SIG-M5 (cell line): ENCODE measurements around the gene LFNG.

Source experiments
- DNase-seq: peaks from one replicate; lab custom pipeline; 2025; lab: John Stamatoyannopoulos, UW

Gene LFNG, protein sequence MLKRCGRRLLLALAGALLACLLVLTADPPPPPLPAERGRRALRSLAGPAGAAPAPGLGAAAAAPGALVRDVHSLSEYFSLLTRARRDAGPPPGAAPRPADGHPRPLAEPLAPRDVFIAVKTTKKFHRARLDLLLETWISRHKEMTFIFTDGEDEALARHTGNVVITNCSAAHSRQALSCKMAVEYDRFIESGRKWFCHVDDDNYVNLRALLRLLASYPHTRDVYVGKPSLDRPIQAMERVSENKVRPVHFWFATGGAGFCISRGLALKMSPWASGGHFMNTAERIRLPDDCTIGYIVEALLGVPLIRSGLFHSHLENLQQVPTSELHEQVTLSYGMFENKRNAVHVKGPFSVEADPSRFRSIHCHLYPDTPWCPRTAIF

DNA sequence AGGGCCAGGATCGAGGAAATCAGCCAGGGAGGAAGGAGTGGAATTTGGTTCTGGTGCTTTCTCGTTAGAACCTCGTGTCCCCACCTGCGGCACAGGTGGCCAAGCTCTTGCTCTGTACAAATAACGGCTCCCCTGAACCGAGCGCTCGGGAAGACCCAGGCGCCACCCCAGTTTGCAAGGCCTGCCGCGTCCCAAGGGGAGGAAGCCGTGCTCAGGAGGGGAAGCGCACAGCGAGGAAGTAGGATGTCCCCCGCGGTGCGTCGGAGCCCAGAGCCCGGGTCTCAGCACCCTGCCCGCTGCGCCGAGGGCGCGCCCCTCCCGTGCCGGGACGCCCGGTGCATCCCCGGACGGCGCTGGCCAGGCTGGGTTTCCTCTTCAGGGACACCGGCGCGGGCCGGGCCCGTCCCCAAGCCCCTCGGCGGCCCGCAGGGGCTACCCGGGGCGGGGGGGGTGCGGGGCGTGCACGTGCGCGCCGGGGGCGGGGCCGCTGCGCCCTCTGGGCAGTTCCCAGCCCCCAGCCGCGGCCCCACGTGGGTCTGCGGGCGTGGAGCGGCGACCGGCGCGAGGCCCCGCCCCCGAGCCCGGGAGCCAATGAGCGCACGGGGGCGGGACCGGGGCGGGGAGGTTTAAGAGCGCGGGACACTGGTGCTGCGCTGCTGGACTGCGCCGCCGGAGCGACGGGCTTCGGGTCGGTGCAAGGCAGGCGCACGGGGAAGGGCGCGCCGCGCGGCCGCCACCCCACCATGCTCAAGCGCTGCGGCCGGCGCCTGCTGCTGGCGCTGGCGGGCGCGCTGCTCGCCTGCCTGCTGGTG lies at the start of gene LFNG:
Gene LFNG (plus strand): TSS at position 656 of the 812 bp plus-strand sequence. CDS start 88 bp downstream, at position 744.
- DNase-seq, result no peak

DNA sequence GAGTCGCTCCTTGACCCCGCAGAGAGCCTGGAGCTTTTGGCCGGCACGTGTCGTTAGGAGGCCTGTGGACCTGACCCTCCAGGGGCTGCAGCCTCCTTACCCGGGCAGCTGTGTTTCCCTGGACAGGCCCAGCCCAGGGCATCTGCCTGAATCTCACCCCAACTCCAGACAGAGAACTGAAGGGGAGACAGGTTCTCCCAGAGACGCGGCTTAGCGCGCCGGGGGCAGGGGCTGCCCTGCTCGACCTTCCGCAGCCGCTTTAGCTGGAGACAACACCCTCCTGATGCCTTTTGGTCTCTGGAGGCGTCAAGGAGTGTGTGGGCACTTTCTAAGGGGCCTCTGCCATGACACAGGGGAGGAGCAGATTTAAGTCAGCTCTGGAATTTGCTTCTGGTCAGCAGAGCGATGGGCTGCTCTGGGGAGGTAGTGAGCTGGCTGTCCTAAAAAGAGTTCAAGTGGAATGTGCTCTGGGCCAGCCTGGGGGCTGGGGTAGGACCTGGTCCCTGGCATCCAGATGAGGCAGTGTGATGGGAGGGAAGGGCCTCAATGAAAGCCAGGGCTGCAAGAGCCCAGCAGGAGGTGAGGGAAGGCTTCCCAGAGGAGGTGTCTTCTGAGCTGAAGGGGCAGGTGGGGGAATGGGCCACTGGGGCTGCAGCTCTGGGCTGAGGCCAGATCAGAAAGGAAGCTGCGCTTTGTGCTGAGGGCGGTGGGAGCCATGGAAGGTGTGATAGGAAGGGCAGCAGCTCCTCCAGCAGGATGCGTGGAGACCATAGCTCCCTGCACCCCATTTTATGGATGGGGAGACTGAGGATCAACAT lies 49.2 kb upstream of the LFNG start:
- DNase-seq, result no peak

DNA sequence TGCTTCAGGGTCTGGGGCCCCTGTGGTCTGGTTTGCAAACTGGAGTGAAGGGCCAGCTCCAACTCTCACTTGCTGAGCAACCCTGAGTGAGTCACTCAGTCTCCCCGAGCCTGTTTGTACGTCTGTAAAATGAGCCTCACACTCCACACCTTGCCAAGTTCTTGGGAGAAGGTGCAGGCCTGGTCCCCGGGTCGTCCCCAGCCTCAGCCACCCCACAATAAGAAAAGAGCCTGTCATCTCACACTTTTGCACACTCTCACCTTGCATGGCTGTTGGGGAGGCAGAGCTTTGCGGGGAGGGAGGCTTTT lies 48.6 kb upstream of the LFNG start:
- no peak for DNase-seq

DNA sequence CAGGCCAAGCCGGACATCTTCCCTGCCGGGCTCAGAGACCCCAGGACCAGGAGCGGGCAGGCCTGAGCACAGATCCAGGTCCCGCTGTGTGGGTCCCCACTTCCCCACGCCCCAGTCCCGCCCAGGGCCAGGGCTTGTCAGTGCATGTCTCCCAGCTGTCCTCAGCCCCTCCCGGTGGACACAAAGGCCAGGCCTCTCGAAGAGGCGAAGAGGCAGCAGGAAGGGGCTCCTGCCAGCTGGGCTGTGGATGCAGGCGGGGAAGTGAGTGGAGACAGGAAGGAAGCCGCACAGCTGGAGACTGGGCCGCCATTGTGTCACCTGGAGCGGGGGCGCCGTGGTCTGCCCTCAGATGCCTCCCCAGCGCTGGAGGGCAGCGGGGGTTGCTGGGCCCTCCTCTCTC lies 48.2 kb upstream of the LFNG start:
- no peak for DNase-seq

DNA sequence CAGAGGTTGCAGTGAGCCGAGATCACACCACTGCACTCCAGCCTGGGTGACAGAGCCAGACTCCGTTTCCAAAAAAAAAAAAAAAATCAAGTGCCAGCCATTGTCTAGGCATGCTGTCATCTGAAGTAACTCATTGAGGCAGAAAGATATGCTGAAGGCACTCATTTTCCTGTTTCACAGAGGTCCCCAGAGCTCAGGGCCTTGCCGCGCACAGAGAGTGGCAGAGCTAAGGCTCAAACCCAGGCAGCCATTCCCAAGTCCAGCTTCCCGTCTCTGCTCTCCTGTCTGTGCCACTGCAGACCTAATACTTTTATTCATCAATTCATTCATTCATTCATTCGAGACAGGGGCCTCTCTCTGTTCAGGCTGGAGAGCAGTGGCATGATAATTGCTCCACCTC lies 46.8 kb upstream of the LFNG start:
- DNase-seq, result no peak

DNA sequence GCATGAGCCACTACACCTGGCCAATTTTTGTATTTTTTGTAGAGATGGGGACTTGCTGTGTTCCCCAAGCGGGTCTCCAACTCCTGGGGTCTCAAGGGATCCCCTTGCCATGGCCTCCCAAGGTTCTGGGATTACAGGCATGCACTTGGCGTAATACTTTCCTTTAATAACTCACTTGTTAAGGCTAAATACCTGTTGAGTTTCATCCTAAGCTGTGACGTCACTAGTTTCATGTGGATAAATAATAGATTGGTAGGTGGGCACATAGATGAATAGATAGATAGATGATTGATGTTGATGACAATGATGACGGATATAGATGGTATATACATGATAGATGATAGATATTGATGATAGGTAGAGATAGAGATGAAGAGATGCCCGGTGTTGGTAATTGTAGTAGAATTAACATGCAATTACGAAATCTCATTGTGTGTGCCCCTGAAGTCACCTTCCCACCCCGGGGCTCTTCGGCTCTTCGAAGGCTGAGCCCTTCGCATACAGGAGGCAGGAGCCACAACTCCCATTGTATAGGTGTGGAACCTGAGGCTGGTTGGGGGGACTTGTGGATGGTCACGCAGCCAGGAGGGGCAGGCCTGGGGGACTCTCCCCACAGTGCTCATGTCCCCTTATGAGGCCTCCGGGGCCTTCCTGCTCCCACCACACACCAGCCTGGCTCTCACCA lies 45.9 kb upstream of the LFNG start:
- DNase-seq, result no peak

DNA sequence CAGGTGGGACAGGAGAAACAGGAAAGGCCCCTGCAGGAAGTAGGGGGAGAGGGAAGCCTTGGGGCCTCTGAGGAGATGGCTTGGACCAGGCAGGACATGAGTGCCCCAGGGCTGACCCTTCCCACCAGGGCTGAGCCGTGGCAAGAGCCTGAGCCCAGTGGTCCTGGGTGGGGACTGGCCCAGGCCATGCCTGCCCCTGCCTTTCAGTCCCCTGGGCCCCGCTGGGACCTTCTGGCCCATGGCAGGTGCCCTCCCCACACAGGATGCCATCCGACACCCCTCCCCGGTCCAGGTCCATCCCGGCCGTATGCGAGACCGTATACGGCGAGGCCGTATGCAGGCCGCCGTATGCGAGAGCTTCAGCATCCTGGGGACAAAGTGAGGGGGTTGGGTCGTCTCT lies 45.4 kb upstream of the LFNG start:
- DNase-seq, result no peak

DNA sequence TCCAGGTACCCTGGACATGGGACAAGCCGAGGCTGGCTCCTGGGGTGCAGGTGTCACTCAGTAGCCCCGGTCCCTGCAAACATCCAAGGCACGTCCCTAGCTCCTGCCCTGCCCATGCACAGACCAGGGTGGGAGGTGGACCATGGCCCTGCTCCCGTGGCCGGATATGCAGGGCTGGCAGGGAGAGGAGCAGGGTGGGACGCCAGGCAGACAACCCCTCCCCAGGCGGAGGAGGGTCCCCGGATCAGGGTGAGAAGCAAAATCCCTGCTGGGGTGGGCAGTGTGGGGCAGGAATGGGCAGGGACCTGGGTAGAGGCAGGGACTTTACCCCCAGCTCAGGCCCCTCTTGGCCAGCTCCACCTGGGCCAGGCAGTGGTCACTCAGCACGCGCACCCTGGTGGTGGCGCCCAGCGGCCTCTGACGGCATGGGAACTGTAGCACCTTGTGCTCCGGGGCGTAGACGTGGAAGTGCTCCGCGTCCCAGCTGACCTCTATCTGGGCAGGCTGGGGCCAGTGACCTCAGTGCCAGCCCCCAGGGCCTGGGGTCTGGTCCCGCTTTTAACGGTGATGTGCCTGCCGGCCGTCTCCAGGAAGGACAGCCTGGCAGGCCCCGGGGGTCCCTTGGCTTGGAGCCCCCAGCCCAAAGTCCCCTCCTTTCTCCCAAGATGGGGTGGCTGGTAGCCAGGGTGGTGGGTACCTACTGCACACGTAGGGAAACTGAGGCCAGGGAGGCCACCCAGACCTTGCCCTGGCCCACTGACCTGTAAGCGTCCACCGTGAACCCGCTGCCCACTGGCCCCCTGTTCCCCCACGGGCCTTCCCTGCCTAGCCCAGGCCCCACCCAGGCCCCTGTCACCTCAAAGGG lies 44.5 kb upstream of the LFNG start:
- DNase-seq, result no peak

DNA sequence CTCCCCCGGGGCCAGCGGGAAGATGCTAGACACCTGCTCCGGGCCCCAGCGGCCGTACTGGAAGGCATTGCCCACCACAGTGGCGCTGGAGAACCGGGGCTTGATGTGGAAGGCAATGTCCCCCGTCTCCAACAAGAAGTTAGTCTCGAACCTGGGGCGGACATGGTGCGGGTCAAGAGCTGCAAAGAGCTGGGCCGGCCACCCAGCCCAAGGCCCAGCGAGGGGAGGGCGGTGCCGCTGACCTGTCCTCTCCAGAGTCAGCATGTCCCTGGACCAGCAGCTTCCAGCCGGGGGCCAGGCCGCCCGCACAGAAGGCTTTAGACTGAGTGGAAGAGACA lies 43.9 kb upstream of the LFNG start:
- no peak for DNase-seq

DNA sequence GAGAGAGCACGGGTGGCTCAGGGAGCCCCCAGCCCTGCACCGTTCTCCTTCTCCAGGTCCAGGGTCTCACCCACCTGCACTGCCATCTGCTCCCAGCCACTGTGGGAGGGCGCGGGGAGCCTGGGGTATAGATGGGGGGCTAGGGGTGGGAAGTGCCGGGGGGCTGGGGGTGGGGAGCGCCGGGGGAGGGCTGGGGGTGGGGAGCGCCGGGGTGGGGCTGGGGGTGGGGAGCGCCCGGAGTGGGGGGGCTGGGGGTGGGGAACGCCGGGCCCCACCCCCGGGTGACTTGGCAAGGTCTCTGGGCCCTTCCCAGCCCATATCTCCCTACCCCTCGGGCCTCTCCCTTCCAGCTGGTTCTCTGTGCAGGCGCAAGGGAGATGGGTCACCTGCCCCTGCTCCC lies 43.3 kb upstream of the LFNG start, which contains the start of gene GRIFIN:
Gene GRIFIN (minus strand): TSS at position 101 of the 400 bp plus-strand sequence. CDS start 15 bp downstream, at position 86.
- no peak for DNase-seq

DNA sequence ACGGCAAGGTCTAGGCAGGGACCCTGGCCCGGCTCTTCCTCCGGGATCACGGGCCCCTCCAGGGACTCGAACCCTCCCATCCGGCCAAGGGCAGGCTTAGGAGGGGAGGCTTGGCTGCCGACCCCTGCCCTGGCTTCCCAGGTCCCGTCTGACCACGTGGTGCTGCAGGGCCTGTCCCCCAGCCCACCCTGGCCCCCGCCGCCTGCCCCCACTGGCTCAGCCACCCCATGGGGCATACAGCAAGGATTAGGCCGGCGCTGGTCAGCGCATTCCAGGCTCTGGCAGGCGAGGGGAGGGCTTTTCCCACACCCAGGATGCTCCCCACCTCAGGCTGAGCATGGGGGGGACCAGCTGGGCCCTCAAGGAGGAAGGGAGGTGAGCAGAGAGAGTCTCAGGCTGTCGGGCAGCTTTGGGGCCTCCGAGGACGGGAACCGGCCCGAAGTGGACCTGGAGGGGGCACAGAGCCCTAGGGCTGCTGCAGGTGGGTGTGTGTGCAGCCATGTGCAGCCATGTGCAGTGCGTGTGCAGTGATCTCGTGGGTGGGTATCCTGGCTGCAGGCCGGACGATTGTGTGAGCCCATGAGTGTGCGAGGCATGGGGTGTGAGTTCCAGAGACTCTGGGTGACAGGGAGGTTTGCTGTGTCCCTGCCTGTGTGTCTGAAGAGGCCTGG lies 42.7 kb upstream of the LFNG start:
- DNase-seq, result no peak

DNA sequence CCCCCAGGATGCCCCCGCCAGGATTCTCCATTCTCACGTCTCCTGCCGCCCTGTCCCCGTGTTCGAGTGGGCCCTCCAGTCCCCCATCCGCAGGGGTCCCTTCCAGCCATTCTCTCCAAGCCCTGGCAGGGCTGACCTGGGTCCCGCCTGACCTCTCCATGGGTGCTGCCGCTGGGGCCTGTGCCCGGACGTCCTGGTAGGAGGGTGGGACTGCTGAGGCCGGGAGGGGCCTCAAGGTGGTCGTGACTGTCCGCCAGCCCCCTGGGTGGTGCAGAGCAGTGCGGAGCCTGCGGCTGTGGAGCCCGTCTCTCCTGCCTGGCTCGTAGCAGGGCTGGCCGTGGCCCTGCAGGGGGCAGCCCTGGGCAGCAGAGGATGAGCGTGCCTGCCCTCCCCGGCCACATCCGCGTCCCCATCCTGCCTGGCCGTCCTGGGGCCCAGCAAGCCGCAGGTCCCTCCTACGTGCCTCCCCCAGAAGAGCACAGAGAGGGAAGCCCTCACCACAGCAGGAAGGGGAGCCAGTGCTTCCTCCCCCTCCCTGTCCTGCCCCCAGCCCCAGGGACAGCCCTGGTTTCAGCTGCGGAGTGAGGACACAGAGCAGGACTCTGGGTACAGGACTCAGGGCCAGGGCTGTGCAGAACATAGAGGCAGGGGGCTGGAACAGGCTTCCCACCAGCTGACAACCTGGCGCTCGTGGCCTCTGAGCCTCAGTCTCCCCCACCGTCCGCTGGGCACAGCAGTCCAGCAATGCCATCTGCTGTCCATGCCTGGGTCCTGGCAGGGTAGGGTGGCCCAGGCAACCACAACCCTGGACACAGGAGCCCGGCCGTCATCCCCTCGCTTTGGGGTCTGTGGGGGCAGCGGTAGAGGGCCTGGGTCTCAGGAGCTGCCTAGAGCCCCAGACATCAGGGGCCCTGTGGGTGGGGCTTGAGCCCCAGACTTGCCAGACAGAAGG lies 41.9 kb upstream of the LFNG start:
- no peak for DNase-seq

DNA sequence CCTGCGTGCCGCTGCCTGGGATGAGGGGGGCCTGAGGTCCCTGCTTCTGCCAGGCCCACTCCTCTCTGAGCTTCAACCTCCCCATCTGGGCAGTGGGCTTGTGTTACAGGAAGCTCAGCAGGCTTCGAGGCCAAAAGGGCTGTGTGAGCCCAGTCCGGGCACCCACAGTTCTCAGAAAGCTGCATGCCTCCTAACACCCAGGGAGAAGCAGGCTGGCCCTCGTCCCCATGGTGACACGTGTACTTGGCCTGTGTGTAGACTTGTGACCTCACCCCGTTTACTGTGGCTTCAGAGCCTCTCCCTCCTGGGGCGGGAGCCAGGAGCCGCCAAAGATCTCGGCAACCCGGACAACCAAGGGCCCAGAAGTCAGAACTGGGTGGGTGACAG lies 41.2 kb upstream of the LFNG start:
- DNase-seq, result no peak

DNA sequence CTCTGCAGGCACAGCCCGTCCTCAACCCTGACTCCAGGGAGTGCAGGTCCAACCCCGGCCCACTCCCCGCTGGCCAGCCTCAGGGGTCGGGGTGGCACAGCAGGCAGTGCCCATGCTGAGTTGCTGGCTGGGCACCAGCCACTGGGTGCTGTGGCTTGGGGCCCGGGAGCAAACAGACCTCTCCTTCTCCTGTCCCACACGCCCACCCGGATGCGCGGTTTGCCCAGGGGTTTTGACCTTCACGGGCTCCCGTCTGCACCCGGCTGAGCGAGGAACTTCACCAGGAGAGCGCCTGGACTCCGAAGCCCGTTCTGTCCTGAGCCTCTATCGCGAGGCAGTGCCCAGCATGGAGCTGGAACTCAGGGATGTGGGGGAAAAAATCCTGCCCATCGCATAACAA lies 40.8 kb upstream of the LFNG start:
- no peak for DNase-seq

DNA sequence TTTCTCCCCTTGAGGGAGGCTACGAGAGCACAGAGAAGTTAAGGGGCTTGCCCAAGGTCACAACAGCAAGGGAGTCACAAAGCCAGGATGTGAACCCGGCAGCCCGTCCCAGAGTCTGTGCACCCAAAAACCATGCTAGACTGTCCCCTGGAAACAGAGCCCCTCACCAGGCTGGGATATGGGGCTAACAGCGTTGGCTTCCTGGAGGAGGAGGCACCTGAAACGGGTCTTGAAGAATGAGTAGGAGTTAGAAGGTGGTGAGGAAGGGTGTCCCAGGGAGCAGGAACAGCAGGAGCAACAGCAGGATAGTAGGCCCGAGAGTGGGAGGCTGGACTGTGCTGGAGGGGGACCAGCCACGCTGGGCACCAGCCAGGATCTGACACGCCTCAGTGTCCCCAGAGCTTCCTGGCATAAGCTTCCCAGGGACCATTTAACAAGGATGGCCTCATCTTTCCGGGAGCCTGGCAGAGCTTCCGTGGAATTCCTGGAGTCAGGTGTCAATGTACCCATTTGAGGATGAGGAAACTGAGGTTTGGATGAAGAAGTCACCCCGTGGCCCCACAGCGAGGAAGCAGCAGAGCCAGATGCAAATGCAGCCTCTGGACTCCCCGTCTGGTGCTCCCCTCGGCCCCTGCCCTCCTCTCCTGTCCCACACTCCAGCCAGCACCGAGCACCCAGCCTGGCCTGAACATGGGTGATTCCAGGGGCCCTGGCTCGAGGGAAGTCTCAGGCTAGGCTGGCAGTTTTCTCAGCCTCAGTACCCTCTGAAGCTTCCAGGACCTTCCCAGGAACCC lies 40.1 kb upstream of the LFNG start:
- no peak for DNase-seq

DNA sequence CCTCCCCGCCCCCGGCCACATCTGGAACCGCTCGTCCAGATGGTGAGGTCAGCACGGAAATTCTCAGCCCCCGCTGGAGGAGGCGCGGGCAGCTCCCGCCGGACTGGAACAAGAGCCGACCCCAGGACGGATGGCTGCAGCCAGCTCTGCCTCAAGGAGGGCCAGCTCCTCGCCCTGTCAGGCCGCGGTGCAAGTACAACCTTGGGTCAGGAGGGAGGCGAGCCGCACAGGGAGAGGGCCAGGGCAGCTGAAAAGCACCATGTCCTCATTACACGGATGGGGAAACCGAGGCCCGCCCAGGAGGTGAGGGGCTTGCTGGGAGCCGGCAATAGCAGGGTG lies 39.5 kb upstream of the LFNG start:
- no peak for DNase-seq

DNA sequence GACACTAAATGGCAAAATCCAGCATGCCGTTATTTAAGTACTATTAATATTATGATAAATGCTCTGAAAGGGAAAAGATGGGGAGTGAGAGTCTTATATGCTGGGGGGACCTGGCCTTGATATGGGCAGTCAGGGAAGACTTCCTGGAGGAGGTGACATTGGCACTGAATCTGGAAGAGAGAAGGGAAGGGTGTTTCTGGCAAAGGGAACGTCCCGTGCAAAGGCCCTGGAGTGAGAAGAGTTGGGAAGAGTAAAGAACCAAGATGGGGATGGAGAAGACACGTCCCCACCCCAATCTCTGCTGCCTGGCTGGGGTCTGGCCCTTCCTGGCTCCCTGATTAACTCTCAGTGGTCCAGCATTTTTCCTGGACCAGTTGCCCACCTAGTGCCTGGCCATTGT lies 38.4 kb upstream of the LFNG start:
- DNase-seq, result no peak

DNA sequence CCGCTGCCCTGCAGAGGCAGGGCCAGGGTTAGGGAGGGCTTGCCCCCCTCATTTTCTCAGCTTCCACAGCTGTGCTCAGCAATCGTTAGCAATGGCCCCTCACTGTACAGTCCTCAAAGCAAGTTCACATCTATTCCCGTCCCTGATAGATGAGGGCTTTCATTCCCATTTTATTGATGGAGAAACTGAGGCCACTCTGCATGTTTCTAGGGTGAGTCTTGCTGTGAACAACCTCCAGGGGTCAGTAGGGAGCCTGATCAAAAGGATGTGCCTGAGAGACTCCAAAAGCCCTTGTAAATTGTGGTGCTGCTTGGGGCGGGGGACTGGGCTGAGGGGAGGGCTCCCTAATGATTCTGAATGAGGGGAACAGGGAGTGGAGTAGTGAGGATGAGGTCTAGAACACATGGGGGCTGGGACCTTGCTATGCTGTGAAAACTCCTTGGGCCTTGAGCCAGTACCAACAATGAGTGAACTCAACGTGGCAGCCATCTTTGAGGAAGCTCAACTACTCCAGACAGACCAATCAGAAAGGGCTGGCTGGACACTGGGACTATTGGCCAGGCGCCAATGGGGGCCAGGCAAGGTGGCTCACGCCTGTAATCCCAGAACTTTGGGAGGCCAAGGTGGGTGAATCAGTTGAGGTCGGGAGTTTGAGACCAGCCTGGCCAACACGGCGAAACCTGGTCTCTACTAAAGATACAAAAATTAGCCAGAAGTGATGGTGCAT lies 36.7 kb upstream of the LFNG start:
- no peak for DNase-seq
